NT2/D1 (cell line): ENCODE measurements around the gene PATL1.

Source experiments
- SUZ12 ChIP-seq: IDR thresholded peaks from 2 replicates; pipeline ENCODE4 v1.6.1; 2011; ENCODE audit not compliant: insufficient read length, insufficient read depth; ENCODE audit errors: extremely low read depth
- YY1 ChIP-seq: IDR thresholded peaks from 2 replicates; pipeline ENCODE4 v1.6.1; 2011; ENCODE audit not compliant: insufficient read length, insufficient read depth
- ZNF274 ChIP-seq: IDR thresholded peaks from 2 replicates; pipeline ENCODE4 v1.6.1; 2011; ENCODE audit warnings: mild to moderate bottlenecking, low read depth, low read length

DNA sequence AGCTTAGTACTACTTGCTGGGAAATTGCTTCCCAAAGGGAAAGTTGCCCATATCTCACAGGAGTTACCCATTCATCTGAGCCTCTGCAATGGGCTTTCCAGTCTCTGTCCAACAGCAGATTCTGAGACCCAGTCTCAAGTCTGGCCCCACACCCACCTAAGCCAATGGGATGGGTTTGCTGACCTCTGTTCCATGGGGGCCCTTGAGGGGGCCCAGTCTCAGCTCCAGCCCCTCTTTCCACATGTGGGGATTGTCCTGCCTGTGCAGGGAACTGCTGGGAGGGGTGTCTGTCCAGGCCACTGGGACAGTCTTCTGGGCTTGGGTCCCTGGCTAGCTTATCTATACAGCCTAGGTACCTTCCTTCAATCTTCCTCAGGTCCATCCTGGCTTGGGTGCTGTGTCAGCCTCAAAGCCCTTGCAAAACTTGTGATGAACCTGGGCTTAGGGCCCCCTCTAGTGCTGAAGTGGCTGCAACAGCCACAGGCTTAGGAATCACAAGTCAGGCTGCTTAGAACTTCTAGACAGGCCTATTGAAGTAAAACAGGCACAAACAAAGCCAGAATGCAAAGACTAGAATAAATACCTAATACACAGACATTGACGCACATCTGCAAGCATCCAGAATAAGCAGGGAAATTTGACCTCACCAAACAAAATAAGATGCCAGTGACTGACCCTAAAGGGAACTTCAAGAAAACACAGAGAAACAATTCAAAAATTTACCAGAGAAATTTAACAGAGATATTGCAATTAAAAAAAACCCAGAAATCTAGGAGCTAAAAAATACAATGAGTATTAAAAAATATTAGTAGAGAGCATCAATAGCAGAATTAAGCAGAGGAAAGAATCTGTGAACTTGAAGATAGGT lies 11.7 kb upstream of the PATL1 start:
- TF ChIP-seq ZNF274 = no peak
- TF ChIP-seq YY1 = no peak
- TF ChIP-seq SUZ12 = no peak
